Activated naive CD8-positive, alpha-beta T cell treated with anti-CD3 and anti-CD28 coated beads for 36 hours (primary cell): ENCODE results near the gene ACSF3. TPM values are rescaled to one million over a fixed set of nuclear protein-coding genes. Genes with fewer than 3 reads are reported as not detected.
"Not testable (repeated sequence)": the region's sequence is repeated elsewhere in the genome, so short reads cannot be mapped to it uniquely, and the experiment has no call there.

Source experiments
- DNase-seq: peaks from one replicate; pipeline ENCODE4 v3.0.0; 2021
- H3K27ac Mint-ChIP-seq: one replicate; pipeline ENCODE4 v1.8.0; 2022; ENCODE audit warnings: mild to moderate bottlenecking, moderate library complexity, mixed read lengths
- H3K27me3 Mint-ChIP-seq: one replicate; pipeline ENCODE4 v1.8.0; 2022; ENCODE audit warnings: mild to moderate bottlenecking, mixed read lengths
- H3K36me3 Mint-ChIP-seq: one replicate; pipeline ENCODE4 v1.8.0; 2021; ENCODE audit warnings: mild to moderate bottlenecking, mixed read lengths
- H3K4me1 Mint-ChIP-seq: one replicate; pipeline ENCODE4 v1.8.0; 2021; ENCODE audit warnings: mixed read lengths
- H3K4me3 Mint-ChIP-seq: one replicate; pipeline ENCODE4 v1.8.0; 2022; ENCODE audit warnings: mild to moderate bottlenecking, moderate library complexity, mixed read lengths
- H3K9me3 Mint-ChIP-seq: one replicate; pipeline ENCODE4 v1.8.0; 2022; ENCODE audit warnings: mixed read lengths
- total RNA-seq, 2 experiments: library from RNA; stranded (reverse); gene quantifications; one replicate each; pipeline ENCODE4 v1.2.3, GENCODE V29; 2021

The ACSF3 gene
- total RNA-seq, 2 experiments from 2014 or later = 32.1 to 38.4 TPM

DNA sequence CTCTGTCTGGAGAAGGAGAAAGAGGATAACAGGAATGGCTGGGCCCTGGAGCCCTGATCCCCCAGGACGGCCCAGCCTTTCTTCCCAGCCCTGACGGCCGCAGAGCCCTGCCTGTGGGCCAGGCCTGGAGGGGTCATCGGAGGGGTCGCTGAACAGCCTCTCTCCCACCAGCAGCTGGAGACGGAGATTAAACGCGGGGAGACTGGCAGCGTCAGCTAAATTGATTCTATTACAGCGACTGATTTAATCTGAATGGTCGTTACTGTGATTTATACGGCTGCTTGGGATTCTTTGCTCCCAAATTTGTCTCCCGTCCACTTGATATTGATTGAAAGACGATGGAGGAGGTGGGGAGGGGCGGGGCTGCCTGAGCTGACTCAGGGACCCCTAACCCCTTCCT lies 70.8 kb downstream of the ACSF3 start:
- H3K4me1 Mint-ChIP-seq = no peaks in the 10 kb centered on the region
- H3K4me3 Mint-ChIP-seq = no peak overlapping the region
- no peak overlapping the region for H3K27ac Mint-ChIP-seq
- H3K9me3 Mint-ChIP-seq = no peaks in the 10 kb centered on the region
- no peaks in the 10 kb centered on the region for H3K36me3 Mint-ChIP-seq
- no peaks in the 10 kb centered on the region for H3K27me3 Mint-ChIP-seq
- DNase-seq = no peak

DNA sequence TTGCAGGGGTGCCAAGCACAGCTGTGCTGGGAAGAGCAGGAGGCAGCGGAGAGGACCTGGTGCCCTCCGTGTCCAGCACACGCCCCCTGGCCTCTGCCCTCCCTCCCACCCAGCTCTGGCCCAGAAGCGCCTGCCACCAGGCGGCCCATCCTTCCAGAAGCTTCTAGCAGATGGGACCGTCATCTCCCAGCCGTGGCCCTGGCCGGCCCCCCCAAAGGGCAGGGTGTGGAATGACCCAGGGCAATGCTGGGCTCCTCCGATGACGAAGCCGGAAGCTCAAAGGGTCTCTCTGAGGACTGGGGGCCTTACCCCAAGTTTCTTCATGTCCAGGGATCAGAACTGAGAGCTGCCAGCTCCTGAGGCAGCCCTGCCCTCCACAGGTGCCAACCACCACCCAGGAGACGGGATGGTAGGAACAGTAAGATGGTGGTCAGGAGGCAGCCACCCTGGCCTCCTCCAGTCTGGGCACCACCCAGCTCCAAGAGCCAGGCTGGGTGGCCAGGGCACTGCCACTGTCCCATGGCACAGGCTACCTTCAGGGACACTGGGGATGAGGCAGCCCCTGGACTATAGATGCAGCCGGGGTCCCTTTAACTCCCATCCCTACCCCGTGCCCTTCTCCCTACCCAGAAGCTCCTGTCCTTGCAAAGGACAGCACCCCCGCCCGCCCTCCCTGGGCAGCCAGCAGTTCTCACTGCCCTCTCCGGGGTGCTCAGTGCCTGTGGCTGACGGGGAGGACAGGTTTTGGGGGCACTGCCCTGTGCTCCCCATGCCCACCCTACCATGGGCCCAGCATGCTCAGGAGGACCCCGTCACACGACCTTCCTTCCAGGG lies 71.4 kb downstream of the ACSF3 start:
- H3K9me3 Mint-ChIP-seq = no peaks in the 10 kb centered on the region

DNA sequence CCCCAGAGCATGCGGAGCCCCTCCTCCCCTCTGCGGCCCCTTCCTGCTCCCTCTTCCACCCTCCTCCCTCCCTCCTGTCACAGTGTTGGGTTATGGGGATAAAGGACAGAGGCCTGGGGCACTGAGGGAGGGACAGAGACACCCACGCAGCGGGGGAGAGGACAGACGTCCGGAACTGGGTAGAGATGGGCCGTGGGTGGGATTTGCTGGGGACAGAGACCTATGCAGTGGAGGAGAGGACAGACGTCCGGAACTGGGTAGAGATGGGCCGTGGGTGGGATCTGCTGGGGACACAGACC lies 72.0 kb downstream of the ACSF3 start:
- not testable (repeated sequence) for H3K36me3 Mint-ChIP-seq, DNase-seq, H3K4me1 Mint-ChIP-seq, H3K27me3 Mint-ChIP-seq, H3K27ac Mint-ChIP-seq, H3K4me3 Mint-ChIP-seq, H3K9me3 Mint-ChIP-seq

More for the DNA sequence above, 71.4 kb downstream of the ACSF3 start:
- no peak overlapping the region for H3K27ac Mint-ChIP-seq
- no peak overlapping the region for H3K4me3 Mint-ChIP-seq
- H3K27me3 Mint-ChIP-seq = no peaks in the 10 kb centered on the region
- no peaks in the 10 kb centered on the region for H3K36me3 Mint-ChIP-seq
- no peak for DNase-seq
- H3K4me1 Mint-ChIP-seq = no peaks in the 10 kb centered on the region

DNA sequence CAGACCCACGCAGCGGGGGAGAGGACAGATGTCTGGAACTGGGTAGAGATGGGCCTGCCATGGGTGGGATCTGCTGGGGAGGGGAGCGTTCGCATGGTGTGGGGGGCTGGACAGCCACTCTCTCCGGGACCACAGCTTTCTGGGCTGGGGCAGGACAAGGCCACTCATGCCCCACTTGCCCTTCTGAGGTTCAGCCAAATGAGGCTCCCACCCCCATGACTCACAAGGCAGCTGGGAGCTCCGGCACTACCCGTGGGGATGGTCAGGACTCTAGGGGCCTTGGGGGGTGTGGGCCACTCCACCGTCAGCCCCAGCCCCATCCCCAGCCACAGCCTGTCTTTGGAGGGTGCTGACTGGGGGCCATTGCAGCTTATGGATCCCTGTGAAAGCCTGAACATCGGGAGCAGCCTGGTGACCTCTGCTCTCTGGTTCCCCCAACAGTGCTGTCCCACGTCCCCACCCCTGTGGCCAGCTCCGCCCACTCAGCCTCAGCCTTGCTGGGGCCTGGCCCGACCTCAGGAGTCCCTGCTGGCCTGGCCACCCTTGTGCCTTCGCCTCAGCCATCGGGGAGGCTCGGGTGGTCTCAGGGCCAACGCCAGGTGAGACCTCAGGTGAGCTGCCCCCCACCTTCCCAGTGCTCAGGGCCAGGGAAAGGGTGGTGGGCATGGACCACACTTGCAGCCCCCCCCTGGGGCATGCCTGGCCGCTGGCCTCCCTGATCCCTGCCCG lies 73.2 kb downstream of the ACSF3 start:
- H3K4me3 Mint-ChIP-seq = no peak overlapping the region
- no peak overlapping the region for H3K27ac Mint-ChIP-seq
- peaks cover 6% of the 10 kb centered on the region for H3K27me3 Mint-ChIP-seq
- no peaks in the 10 kb centered on the region for H3K36me3 Mint-ChIP-seq
- DNase-seq = no peak
- no peaks in the 10 kb centered on the region for H3K9me3 Mint-ChIP-seq
- peaks cover 5% of the 10 kb centered on the region for H3K4me1 Mint-ChIP-seq

DNA sequence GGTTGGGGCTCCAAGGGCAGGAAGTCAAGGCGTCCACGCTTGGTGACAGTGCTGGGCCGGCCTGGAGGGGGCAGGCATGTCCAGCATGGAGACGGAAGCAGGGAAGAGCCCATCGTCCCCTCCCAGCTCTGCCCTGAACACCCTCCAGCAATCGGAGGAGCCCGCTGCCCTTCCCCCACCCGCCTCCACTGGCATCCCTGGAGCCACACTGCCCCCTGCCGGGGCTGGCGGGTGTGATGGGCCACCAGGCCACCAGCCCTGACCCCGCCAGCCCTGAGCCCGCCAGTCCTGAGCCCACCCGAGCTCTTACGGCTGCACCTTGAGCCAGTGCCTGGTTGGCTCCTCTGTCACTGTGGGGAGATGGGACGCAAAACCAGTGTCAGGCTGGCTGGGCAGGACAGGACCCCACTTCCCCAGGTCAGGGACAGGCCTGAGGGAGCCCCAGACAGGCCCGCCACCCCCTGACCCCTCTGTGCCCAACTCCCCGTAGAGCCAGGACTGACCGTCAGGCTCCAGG lies 73.8 kb downstream of the ACSF3 start:
- H3K36me3 Mint-ChIP-seq = no peaks in the 10 kb centered on the region
- H3K9me3 Mint-ChIP-seq = no peaks in the 10 kb centered on the region
- peaks cover 6% of the 10 kb centered on the region for H3K27me3 Mint-ChIP-seq
- DNase-seq = peak; percentile 86
- H3K4me3 Mint-ChIP-seq = no peak overlapping the region
- H3K27ac Mint-ChIP-seq = no peak overlapping the region
- H3K4me1 Mint-ChIP-seq = peaks cover 5% of the 10 kb centered on the region

DNA sequence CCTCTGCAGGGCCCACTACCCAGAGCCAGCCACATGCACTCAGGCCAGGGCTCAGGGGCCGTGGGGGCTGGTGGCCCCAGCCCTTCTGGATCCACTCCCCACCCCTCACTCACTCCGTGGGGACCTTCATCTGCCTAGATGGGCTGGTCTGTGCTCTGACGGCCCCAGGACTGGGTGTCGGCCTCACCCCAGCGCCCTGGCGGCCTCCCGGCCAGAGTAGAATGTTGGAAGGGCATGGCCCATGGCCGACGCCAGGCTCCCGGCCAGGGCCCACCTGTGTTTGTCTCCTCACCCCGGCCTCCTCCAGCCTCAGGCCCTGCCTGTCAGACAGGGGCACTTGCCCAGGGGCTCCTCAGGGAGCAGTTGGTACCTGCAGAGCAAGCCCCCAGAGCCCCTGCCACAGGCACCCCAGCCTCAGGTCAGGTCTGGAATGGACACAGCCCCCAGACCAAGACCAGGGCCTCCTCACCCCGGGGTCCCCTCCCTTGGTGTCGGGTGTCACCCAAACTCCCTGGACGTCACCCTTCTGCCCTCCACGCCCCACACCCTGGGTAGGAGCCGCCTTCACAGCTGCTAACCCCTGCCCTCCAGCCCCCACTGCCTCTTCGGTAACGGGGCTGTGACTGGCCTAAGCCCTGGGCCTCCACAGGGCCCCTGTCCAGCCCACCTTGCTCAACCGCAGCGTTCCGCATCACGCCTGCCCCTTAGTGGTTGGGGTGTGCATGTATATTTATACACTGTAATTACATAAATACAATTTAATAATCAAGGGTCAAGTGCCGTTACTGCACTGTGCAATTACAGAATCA lies 74.9 kb downstream of the ACSF3 start:
- Mint-ChIP-seq H3K27ac (no peak overlapping the region), H3K36me3 (no peaks in the 10 kb centered on the region), H3K27me3 (peaks cover 6% of the 10 kb centered on the region), H3K4me3 (no peak overlapping the region), H3K9me3 (no peaks in the 10 kb centered on the region), H3K4me1 (peaks cover 5% of the 10 kb centered on the region)
- no peak for DNase-seq

DNA sequence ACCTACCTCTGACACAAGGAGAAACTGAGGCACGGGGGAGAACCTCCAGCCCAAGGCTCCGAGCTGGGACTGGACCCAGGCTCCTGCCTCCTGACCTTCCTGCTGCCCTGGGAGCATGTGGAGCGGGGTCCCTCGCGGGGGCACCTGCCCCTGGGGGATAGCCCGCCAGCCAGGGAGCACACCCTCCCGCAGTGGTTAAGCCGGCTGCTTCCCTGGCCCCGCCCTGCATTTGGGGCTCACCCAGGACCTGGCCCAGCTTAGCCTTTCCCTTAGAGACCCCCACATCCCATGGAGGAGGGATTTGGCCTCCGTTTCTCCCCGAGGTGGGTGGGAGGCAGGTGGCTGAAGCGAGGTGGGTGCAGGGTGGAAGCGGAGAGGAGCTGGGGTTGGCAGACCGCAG lies 76.1 kb downstream of the ACSF3 start:
- no peak overlapping the region for H3K4me3 Mint-ChIP-seq
- peaks cover 5% of the 10 kb centered on the region for H3K4me1 Mint-ChIP-seq
- peaks cover 6% of the 10 kb centered on the region for H3K27me3 Mint-ChIP-seq
- no peak for DNase-seq
- H3K27ac Mint-ChIP-seq = no peak overlapping the region
- no peaks in the 10 kb centered on the region for H3K36me3 Mint-ChIP-seq
- no peaks in the 10 kb centered on the region for H3K9me3 Mint-ChIP-seq

DNA sequence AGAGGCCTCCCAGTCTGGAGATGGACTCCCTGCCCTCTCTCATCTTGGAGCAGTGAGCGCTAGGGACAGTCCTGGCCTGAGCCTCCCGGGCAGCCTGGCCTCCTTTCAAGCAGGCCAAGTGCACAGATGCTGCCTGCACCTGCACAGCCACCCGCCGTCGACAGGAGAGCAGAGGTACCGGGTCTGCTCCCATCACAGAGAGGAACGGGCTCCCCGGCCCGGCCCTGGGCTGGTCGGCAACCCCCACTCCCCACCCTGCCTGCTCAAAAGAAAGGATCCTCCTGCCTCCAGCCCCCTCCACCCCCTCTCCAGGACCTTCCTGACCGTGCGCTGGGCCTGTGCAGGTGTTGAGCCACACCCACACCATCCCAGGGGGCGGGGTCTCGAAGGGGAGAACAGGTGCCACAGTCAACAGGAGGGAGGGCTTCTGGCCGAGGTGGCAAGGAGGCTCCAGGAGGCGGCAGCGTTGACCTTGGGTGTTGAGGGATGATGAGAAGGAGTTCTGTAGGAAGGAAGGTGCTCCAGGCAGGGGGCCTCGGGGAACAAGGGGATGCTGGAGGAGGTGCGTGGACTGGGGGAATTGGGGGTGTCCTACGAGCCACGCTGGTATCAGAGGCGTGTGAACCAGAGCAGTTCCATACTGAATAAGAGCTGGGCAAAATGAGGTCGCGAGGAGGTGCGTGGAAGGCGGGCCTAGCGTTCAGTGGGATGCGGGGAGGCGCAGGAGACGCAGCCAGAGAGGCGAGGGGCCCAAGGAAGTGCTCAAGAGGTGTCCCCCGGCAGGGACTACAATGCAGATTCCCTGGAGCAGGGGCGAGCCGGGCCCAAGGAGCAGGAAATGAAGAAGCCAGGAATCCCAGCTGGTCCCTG lies 76.9 kb downstream of the ACSF3 start:
- Mint-ChIP-seq H3K27ac (no peak overlapping the region), H3K4me3 (peak overlapping the region; percentile 62), H3K9me3 (no peaks in the 10 kb centered on the region), H3K36me3 (no peaks in the 10 kb centered on the region), H3K4me1 (peaks cover 5% of the 10 kb centered on the region), H3K27me3 (peaks cover 6% of the 10 kb centered on the region)
- no peak for DNase-seq

DNA sequence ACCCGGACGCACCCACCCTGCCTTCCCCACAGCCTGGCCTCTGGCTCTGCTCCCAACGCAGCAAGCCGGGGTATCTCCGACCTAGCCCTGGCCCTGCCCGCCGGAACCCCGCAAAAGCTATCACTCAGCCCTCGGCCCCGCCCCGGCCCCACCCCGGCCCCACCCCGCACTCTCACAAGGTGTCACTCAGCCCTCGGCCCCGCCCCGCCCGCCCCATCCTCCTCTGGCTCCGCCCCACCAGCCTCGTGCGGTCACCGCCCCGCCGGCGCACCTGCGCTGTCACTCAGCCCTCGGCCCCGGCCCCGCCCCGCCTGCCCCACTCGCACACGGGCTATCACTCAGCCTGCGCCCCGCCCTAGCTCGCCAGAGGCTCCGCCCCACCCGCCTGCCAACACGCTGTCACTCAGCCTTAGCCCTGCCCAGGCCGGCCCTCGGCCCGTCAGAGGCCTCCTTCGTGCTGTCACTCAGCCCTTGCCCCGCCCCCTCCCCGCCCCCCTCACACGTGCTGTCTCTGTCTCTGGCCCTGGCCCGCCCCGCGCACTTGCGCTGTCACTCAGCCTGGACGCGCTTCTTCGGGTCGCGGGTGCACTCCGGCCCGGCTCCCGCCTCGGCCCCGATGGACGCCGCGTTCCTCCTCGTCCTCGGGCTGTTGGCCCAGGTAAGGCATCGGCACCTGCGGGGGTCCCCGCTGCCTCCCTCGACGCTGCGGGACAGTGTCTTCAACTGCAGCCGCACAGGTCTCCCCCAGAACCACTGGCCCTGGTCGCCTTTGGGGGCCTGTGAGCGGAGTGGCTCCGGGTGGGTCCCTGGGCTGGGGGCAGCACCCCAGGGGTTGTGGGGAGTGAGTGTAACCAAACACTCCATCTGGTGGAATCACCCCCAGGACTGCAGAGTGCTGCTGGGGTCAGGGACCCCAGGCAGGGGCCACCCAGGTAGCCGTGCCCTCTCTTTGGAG lies 77.8 kb downstream of the ACSF3 start, which contains the start of gene CDH15:
TSS of gene CDH15 (plus strand) at position 533 of the 955 bp plus-strand sequence. CDS start at position 617, 84 bp downstream.
- Mint-ChIP-seq H3K4me3 (peak within 1 kb of the TSS; percentile 62), H3K27me3 (peaks cover 6% of the 10 kb centered on the region), H3K4me1 (peaks cover 5% of the 10 kb centered on the region), H3K36me3 (no peaks in the 10 kb centered on the region), H3K9me3 (no peaks in the 10 kb centered on the region), H3K27ac (no peak within 1 kb of the TSS)
- DNase-seq = peak; percentile 94

DNA sequence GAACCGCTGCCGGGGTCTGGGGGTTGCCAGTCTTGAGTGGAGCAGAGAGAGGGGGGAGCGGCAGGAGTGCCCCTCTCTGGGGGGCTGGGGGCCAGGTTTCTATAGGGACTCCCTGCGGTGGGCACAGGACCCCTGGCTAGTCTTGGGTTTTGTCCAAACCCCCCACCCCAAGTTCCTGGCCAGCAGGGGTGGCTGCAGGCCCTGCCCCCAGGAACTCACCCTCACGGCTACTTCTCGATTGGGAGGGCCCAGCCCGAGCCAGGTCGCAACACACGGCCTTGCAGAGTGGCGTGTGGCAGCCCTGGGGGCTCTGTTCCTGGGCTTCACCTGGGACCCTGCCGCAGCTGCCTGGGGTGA lies 78.5 kb downstream of the ACSF3 start:
- peaks cover 5% of the 10 kb centered on the region for H3K4me1 Mint-ChIP-seq
- H3K27me3 Mint-ChIP-seq = peaks cover 6% of the 10 kb centered on the region
- no peaks in the 10 kb centered on the region for H3K9me3 Mint-ChIP-seq
- H3K36me3 Mint-ChIP-seq = no peaks in the 10 kb centered on the region
- no peak for DNase-seq
- no peak overlapping the region for H3K27ac Mint-ChIP-seq
- H3K4me3 Mint-ChIP-seq = no peak overlapping the region

DNA sequence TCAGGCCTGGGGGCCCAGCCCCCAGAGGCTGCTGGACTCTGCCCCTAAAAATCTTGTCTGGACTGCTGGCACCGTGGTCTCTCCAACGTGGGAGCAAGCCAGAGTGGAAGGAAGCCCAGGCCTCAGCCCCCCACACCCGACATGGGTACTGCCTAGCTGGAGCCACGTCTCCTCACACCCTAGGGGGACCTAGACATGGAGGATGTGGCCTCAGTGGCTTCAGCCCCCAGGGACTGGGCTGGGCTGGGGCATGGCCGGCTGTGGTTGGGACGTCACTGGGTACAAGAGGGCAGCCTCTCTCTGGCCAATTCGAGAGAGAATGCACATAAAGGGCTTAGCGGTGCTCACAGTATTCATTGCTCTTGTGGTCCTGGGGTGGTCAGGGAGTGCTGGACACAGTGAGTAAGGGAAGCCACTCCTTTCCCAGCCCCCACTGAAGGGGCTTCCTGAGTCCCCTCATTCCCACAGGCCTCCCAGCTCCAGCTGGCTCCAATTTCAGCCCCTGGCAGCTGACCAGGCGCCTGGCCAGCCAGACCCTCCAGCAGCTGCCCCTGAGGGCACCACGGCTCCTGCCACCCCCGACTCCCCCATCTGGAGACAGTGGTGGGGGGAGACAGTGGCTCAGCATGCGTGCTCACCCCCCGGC lies 79.0 kb downstream of the ACSF3 start:
- Mint-ChIP-seq H3K4me1 (peaks cover 5% of the 10 kb centered on the region), H3K4me3 (no peak overlapping the region), H3K27ac (no peak overlapping the region), H3K9me3 (no peaks in the 10 kb centered on the region), H3K36me3 (no peaks in the 10 kb centered on the region), H3K27me3 (peaks cover 6% of the 10 kb centered on the region)
- no peak for DNase-seq

DNA sequence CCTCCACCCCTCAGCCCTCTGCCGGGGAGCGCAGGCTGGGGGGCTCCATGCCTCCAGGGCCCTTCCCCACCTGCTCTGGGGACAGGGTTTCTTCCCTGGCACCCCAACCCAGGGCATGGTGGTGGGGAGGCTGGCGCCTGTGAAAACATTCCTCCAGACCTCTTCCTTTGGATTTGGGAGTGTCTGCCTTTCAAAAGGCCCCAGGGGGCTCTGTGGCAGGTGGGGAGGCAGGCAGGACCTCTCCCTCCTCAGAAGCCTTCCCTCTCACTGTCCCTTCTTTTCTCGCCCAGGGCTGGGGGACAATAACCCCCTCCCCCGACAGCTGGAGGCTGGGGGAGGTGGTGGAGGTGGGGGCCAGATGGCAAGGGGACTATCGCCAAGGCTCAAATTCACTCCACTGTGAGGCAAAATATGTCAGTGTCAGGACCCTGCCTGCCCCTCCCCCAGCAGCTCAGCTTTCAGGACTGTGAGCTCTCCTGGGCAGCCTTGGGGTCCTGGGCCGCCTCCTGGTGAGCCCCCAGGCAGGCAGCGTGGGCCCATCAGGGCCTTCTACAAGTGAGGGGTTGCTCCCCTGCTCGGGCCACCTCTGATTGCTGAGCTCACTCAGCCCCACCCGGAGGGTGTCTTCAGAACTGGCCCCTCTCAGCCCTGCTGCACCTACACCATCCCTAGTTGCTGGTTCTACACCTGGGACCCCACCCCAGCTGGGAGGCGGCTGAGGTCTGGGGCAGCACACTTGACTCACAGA lies 79.7 kb downstream of the ACSF3 start:
- Mint-ChIP-seq H3K27me3 (peaks cover 6% of the 10 kb centered on the region), H3K27ac (no peak overlapping the region), H3K36me3 (no peaks in the 10 kb centered on the region), H3K4me1 (peaks cover 5% of the 10 kb centered on the region), H3K4me3 (no peak overlapping the region), H3K9me3 (no peaks in the 10 kb centered on the region)
- DNase-seq = no peak
